GM12892 (cell line): ENCODE data around the gene BDH1.

ENCODE experiments used
- POLR2A ChIP-seq: IDR thresholded peaks from 2 replicates; pipeline ENCODE4 v1.6.1; 2011; ENCODE audit warnings: low read depth, low read length, control low read depth
- POLR2AphosphoS5 ChIP-seq: IDR thresholded peaks from 2 replicates; pipeline ENCODE4 v1.6.1; 2011; ENCODE audit warnings: low read depth, low read length, control low read depth

DNA sequence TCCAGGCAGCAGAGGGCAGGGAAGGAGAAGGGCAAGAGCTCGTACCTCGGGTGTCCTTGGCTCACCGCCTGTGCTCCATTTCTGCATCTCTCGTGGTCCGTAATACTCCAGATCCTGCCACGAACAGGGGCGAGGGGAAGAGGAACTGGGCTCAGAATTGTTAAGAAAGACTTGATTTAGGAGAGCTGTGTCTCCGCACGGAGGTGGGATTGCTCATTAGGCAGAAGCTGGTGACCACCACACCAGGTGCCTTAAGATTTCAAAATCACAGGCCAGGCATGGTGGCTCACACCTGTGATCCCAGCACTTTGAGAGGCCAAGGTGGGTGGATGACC, 37.2 kb upstream of the BDH1 start:
- TF ChIP-seq POLR2A: no peak
- no peak for TF ChIP-seq POLR2AphosphoS5
